CD4-positive, alpha-beta T cell (primary cell): Measurements from ENCODE around the gene KAT2A. TPM values are rescaled to one million over a fixed set of nuclear protein-coding genes. Genes with fewer than 3 reads are reported as not detected.

Experiments used
- ATAC-seq: fragments of 200-7000 bp; cut with Tn5 transposase; one replicate; pipeline ENCODE4 v1.10.0; 2022; ENCODE audit warnings: mild to moderate bottlenecking; ENCODE audit not compliant: poor library complexity
- CTCF ChIA-PET: fragments of 350-600 bp; sonication (Branson Sonifier 250); formaldehyde crosslinking; loops from one replicate; lab custom pipeline; 2021; ENCODE audit warnings: antibody characterized with exemption, inconsistent platforms; lab: Charles Lee
- POLR2A ChIA-PET: fragments of 350-600 bp; sonication (Branson Sonifier 250); formaldehyde crosslinking; loops from one replicate; lab custom pipeline; 2021; ENCODE audit warnings: antibody characterized with exemption, inconsistent platforms; lab: Charles Lee
- DNase-seq, 14 experiments: peaks; one replicate each; pipeline ENCODE4 v3.0.0-alpha.2; 2013 to 2020; ENCODE audit warnings: mixed read lengths in 2 of 14
- H3K27ac ChIP-seq, 2 donors: one replicate each; pipeline versions ENCODE4 v1.5.1 to v1.7.0; 2013; ENCODE audit warnings: low read length in 2 of 2, low read depth in 1 of 2, mild to moderate bottlenecking in 1 of 2
- H3K27me3 ChIP-seq, 2 experiments: 1 replicate in 1 of 2; 2 replicates in 1 of 2; pipeline versions ENCODE4 v1.6.1 to v1.7.0; 2013; ENCODE audit warnings: low read length in 2 of 2, control low read depth in 1 of 2, mild to moderate bottlenecking in 1 of 2, moderate library complexity in 1 of 2; ENCODE audit not compliant: insufficient read depth in 2 of 2, control insufficient read depth in 1 of 2
- H3K36me3 ChIP-seq: one replicate; pipeline ENCODE4 v1.6.1; 2013; ENCODE audit warnings: low read length, control low read depth; ENCODE audit not compliant: insufficient read depth
- H3K4me1 ChIP-seq: one replicate; pipeline ENCODE4 v1.6.1; 2013; ENCODE audit warnings: low read length, control low read depth; ENCODE audit not compliant: insufficient read depth
- H3K4me3 ChIP-seq: one replicate; pipeline ENCODE4 v1.5.1; 2013; ENCODE audit warnings: mild to moderate bottlenecking, low read length, moderate library complexity
- H3K9me3 ChIP-seq, 2 experiments: 1 replicate in 1 of 2; 2 replicates in 1 of 2; pipeline versions ENCODE4 v1.6.1 to v1.7.0; 2013; ENCODE audit warnings: low read length in 2 of 2, mild to moderate bottlenecking in 2 of 2, control low read depth in 1 of 2, moderate library complexity in 1 of 2; ENCODE audit not compliant: control insufficient read depth in 1 of 2, insufficient read depth in 1 of 2
- H3K27ac Mint-ChIP-seq: one replicate; pipeline ENCODE4 v1.8.0; 2020; ENCODE audit warnings: mixed read lengths
- H3K27me3 Mint-ChIP-seq: one replicate; pipeline ENCODE4 v1.8.0; 2021; ENCODE audit warnings: mixed read lengths
- H3K36me3 Mint-ChIP-seq: one replicate; pipeline ENCODE4 v1.8.0; 2021; ENCODE audit warnings: low read depth, mixed read lengths
- H3K4me1 Mint-ChIP-seq: one replicate; pipeline ENCODE4 v1.8.0; 2021; ENCODE audit warnings: low read depth, mixed read lengths
- H3K4me3 Mint-ChIP-seq: one replicate; pipeline ENCODE4 v1.8.0; 2020; ENCODE audit warnings: mild to moderate bottlenecking, mixed read lengths
- H3K9me3 Mint-ChIP-seq: one replicate; pipeline ENCODE4 v1.8.0; 2020; ENCODE audit warnings: mixed read lengths
- intact Hi-C, 2 experiments: fragments of 100-400 bp; cut with DNase I in 1 of 2; cut with micrococcal nuclease in 1 of 2; formaldehyde crosslinking; loops; one replicate each; pipeline versions ENCODE4 v1.15.1 to v1.9.0; 2023 to 2025; cut with DNase I, micrococcal nuclease
- total RNA-seq, 174 experiments: library from RNA in 2 of 174; stranded (reverse) in 2 of 174; gene quantifications; one replicate each; pipeline ENCODE4 v1.2.3 and lab custom pipeline; 2021 to 2026
- TF ChIP-seq, protein P1 (sequence below): fragments of 200-600 bp; IDR thresholded peaks from one replicate; pipeline ENCODE4 v1.8.0; 2022; ENCODE audit warnings: antibody characterized with exemption, mild to moderate bottlenecking

The KAT2A gene
- total RNA-seq, 2 experiments from 2014 or later, result 38.5 to 42.4 TPM

DNA sequence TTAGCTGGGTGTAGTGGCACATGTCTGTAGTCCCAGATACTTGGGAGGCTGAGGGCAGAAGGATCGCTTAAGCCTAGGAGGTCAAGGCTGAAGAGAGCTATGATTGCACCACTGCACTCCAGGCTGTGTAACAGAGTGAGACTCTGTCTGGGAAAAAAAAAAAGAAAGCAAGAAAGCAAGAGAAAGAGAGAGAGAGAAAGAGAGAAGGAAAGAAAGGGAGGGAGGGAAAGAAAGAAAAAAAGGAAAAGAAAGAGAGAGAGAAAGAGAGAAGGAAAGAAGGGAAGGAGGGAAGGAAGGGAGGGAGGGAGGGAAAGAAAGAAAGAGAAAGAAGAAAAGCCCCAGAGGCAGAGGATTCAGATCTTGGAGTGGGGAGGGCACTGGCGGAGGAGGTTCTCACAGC lies 15.2 kb downstream of the KAT2A start:
- intact Hi-C loops, result no loop called here
- no peak overlapping the region for H3K27ac ChIP-seq
- Mint-ChIP-seq H3K27me3 (no peaks in the 10 kb centered on the region), H3K36me3 (peaks cover 4% of the 10 kb centered on the region), H3K4me3 (peak overlapping the region; percentile 11), H3K27ac (no peak overlapping the region), H3K4me1 (peaks cover 28% of the 10 kb centered on the region), H3K9me3 (no peaks in the 10 kb centered on the region)
- no peak for DNase-seq
- H3K4me3 ChIP-seq, result no peak overlapping the region
- no peaks in the 10 kb centered on the region for H3K27me3 ChIP-seq
- H3K9me3 ChIP-seq, result no peaks in the 10 kb centered on the region
- ChIA-PET CTCF (no interaction called here), POLR2A (interaction anchor here (0.7 kb wide), 1 partner anchor 1378 kb away, joined by 3 read pairs; the partner anchor contains the start of gene DHX8)
- no peak for ATAC-seq
- peaks cover 43% of the 10 kb centered on the region for H3K36me3 ChIP-seq
- TF ChIP-seq, protein P1, sequence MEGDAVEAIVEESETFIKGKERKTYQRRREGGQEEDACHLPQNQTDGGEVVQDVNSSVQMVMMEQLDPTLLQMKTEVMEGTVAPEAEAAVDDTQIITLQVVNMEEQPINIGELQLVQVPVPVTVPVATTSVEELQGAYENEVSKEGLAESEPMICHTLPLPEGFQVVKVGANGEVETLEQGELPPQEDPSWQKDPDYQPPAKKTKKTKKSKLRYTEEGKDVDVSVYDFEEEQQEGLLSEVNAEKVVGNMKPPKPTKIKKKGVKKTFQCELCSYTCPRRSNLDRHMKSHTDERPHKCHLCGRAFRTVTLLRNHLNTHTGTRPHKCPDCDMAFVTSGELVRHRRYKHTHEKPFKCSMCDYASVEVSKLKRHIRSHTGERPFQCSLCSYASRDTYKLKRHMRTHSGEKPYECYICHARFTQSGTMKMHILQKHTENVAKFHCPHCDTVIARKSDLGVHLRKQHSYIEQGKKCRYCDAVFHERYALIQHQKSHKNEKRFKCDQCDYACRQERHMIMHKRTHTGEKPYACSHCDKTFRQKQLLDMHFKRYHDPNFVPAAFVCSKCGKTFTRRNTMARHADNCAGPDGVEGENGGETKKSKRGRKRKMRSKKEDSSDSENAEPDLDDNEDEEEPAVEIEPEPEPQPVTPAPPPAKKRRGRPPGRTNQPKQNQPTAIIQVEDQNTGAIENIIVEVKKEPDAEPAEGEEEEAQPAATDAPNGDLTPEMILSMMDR, result no peak
- H3K4me1 ChIP-seq, result peaks cover 30% of the 10 kb centered on the region

DNA sequence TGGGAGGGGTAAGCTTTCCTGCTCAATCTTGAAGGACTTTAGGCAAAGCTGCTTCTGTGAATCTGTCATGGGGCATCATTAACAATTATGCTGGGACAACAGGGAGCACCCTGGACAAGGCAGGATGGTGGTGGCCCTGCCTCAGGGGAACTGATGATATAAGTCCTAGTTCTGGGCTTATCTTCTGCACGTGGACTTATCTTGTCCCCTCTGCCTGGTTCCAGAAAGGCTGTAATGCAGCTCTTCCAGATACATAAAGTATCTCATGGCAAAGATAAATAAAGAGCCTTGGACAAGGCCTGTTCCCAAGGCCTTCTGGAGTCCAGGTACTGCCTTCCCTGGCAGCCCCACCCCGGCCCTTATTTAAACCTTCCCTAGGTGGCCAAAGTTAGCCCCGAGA lies 16.9 kb downstream of the KAT2A start:
- TF ChIP-seq, protein P1, result no peak
- peaks cover 19% of the 10 kb centered on the region for H3K4me1 ChIP-seq
- Mint-ChIP-seq H3K9me3 (no peaks in the 10 kb centered on the region), H3K27me3 (no peaks in the 10 kb centered on the region), H3K36me3 (no peaks in the 10 kb centered on the region), H3K4me1 (peaks cover 15% of the 10 kb centered on the region), H3K4me3 (no peak overlapping the region), H3K27ac (no peak overlapping the region)
- no peak overlapping the region for H3K27ac ChIP-seq
- no peak for ATAC-seq
- intact Hi-C loops, result no loop called here
- POLR2A ChIA-PET, result no interaction called here
- DNase-seq, result no peak
- CTCF ChIA-PET, result no interaction called here
- H3K4me3 ChIP-seq, result no peak overlapping the region
- no peaks in the 10 kb centered on the region for H3K27me3 ChIP-seq
- H3K9me3 ChIP-seq, result no peaks in the 10 kb centered on the region
- H3K36me3 ChIP-seq, result peaks cover 37% of the 10 kb centered on the region

DNA sequence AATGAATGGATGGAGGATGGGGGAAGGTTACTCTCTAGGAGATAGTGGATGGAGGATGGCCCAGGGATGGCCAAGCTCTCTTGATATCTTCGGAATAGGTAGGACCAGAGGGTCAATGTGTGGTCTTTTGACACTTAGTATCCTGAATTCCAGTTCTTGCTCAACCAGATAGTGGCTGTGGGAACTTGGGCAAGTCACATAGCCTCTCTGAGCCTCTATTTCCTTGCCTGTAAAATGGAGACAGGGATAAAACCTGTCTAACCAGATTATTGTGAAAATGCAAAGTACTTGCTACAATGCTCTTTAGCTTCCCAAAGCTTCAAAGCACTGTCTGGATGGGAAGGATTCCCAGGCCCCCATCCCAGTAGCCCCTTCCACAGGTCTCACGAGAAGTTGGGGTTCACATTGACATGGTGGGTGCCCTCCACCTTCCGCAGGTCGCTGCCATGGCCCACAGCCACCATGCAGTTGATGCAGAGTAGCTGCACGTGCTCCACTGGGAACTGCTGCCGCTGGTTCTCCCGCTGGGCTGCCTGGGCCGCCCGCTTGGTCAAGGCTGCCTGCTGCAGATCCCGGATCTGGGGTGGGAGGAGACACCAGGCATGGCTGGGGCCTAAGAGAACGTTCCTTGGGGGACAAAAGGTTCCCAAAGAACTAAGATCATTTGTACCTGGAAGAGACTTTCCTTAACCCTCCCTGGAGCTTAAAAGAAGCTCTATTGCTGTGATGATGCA lies 17.8 kb downstream of the KAT2A start:
- Histone ChIP-seq H3K27ac (no peak overlapping the region), H3K4me1 (peaks cover 20% of the 10 kb centered on the region), H3K36me3 (peaks cover 28% of the 10 kb centered on the region), H3K9me3 (no peaks in the 10 kb centered on the region), H3K4me3 (no peak overlapping the region), H3K27me3 (no peaks in the 10 kb centered on the region)
- Mint-ChIP-seq H3K36me3 (no peaks in the 10 kb centered on the region), H3K4me1 (peaks cover 9% of the 10 kb centered on the region), H3K9me3 (no peaks in the 10 kb centered on the region), H3K27me3 (no peaks in the 10 kb centered on the region), H3K4me3 (no peak overlapping the region), H3K27ac (no peak overlapping the region)
- ChIA-PET POLR2A (interaction anchor here (2.6 kb wide), 1 partner anchor 9 kb away, joined by 8 read pairs; the partner anchor contains the start of gene DHX58), CTCF (no interaction called here)
- TF ChIP-seq, protein P1, result no peak
- no peak for ATAC-seq
- intact Hi-C loops, result no loop called here
- no peak for DNase-seq
